IPS DF 6.9 (cell line): ENCODE results near the gene CLIP1.
A peak's percentile ranks its signal among the peaks of the same experiment; 100 is the strongest.
"Not testable (repeated sequence)": the region's sequence is repeated elsewhere in the genome, so short reads cannot be mapped to it uniquely, and the experiment has no call there.

Source experiments
- DNase-seq: peaks from one replicate; pipeline ENCODE4 v3.0.0-alpha.2; 2013; ENCODE audit warnings: low read depth, low spot score
- H3K27ac ChIP-seq: one replicate; pipeline ENCODE4 v1.5.1; 2013; ENCODE audit warnings: low read length, control low read depth
- H3K27me3 ChIP-seq: 2 replicates; pipeline ENCODE4 v1.6.1; 2013; ENCODE audit warnings: mild to moderate bottlenecking, low read length; ENCODE audit not compliant: control insufficient read depth, insufficient read depth
- H3K36me3 ChIP-seq: 2 replicates; pipeline ENCODE4 v1.6.1; 2013; ENCODE audit warnings: low read length; ENCODE audit not compliant: control insufficient read depth, insufficient read depth
- H3K4me1 ChIP-seq: 2 replicates; pipeline ENCODE4 v1.6.1; 2013; ENCODE audit warnings: low read length; ENCODE audit not compliant: control insufficient read depth, insufficient read depth
- H3K4me3 ChIP-seq: 2 replicates; pipeline ENCODE4 v1.5.1; 2013; ENCODE audit warnings: mild to moderate bottlenecking, low read length
- H3K9me3 ChIP-seq: 2 replicates; pipeline ENCODE4 v1.6.1; 2013; ENCODE audit warnings: low read length, inconsistent platforms; ENCODE audit not compliant: control insufficient read depth, insufficient read depth
- WGBS: extraction: QIAGEN DNeasy Blood & Tissue Kit; methylation state at CpG from one replicate; pipeline ENCODE4 v1.1.7; 2013; ENCODE audit warnings: mixed read lengths, missing lambda C conversion rate; ENCODE audit not compliant: insufficient read length, insufficient coverage; 5-methylcytosine and 5-hydroxymethylcytosine counted together

CLIP1 gene

GRCh38 chr12:122357536-122357935 is 64.9 kb downstream of the CLIP1 start:
- not testable (repeated sequence) for DNase-seq, H3K27me3 ChIP-seq, H3K4me1 ChIP-seq, H3K27ac ChIP-seq, H3K4me3 ChIP-seq, H3K36me3 ChIP-seq, H3K9me3 ChIP-seq
- WGBS = no CpG with 5 or more reads among the region's 32 CpGs

DNA sequence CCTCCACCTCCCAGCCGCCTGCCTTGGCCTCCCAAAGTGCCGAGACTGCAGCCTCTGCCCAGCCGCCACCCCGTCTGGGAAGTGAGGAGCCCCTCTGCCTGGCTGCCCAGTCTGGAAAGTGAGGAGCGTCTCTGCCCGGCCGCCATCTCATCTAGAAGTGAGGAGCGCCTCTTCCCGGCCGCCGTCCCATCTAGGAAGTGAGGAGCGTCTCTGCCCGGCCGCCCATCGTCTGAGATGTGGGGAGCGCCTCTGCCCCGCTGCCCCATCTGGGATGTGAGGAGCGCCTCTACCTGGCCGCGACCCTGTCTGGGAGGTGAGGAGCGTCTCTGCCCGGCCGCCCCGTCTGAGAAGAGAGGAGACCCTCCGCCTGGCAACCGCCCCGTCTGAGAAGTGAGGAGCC is 65.5 kb downstream of the CLIP1 start:
- not testable (repeated sequence) for H3K9me3 ChIP-seq, H3K4me1 ChIP-seq, H3K27ac ChIP-seq, H3K27me3 ChIP-seq, DNase-seq, H3K4me3 ChIP-seq, H3K36me3 ChIP-seq
- WGBS = no CpG with 5 or more reads among the region's 27 CpGs

GRCh38 chr12:122356192-122356635 is 66.3 kb downstream of the CLIP1 start:
- Histone ChIP-seq H3K4me3 (no peak overlapping the region), H3K4me1 (no peaks in the 10 kb centered on the region), H3K27me3 (no peaks in the 10 kb centered on the region), H3K27ac (no peak overlapping the region), H3K9me3 (no peaks in the 10 kb centered on the region), H3K36me3 (no peaks in the 10 kb centered on the region)
- peak; percentile 35 for DNase-seq
- WGBS = no CpG with 5 or more reads among the region's 3 CpGs

- Histone ChIP-seq H3K4me1 (no peaks in the 10 kb centered on the region), H3K27ac (no peak overlapping the region), H3K36me3 (no peaks in the 10 kb centered on the region), H3K9me3 (no peaks in the 10 kb centered on the region), H3K4me3 (no peak overlapping the region), H3K27me3 (no peaks in the 10 kb centered on the region)
- no peak for DNase-seq
- WGBS = no CpG with 5 or more reads among the region's 11 CpGs
Observed at GRCh38 chr12:122355706-122356105, 66.8 kb downstream of the CLIP1 start.

DNA sequence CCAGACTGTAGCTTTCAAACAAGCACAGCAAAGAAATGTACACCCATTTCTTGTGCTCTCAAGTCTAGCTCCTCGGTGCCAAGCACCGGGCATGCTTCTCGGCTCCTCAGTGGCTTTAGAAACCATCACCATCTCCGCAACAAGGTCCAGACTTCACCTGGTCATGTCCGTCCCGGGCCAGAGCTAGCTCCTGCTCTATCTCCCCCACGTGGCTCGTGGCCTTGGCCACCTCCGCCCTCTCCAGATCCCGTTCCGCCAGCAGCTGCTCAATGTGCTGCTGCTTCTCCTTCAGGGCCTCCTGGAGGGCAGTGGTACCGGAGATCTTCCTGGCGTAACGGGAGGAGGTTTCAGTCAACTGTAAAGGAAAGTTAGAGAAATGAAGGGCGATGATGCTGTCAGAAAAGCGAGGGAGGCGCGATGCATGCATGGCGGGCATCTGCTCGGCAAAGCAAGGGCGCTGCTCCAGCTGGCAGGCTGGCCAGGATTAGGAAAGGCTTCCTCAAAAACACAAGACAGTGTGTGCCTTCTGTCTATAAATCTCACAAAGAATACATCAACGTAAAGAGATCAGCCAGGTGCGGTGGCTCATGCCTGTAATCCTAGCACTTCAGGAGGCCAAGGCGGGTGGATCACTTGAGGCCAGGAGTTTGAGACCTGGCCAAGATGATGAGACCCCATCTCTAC is 67.4 kb downstream of the CLIP1 start:
- no peaks in the 10 kb centered on the region for H3K27me3 ChIP-seq
- no peaks in the 10 kb centered on the region for H3K9me3 ChIP-seq
- no peak overlapping the region for H3K4me3 ChIP-seq
- no CpG with 5 or more reads among the region's 24 CpGs for WGBS
- DNase-seq = no peak
- H3K27ac ChIP-seq = no peak overlapping the region
- H3K36me3 ChIP-seq = no peaks in the 10 kb centered on the region
- no peaks in the 10 kb centered on the region for H3K4me1 ChIP-seq

DNA sequence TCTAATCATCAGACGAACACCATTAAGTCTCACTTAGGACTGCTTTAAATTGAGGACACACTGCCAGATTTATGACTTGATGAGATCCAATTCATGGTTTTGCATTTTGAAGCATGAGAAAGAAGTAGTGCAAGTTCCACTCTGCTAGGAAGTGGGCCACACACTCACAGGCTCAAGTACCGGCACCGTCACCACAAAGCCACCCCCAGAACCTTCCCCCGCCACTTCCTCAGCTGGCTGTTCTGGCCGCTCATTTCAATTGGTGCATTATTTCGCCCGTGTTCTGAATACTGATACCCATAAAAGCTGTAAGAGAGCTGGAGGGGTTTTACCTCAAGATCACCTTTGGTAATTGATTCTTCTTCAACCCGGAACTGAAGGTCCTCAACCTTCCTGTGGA is 70.1 kb downstream of the CLIP1 start:
- H3K4me1 ChIP-seq = no peaks in the 10 kb centered on the region
- no peak overlapping the region for H3K27ac ChIP-seq
- WGBS = no CpG with 5 or more reads among the region's 8 CpGs
- no peak overlapping the region for H3K4me3 ChIP-seq
- H3K9me3 ChIP-seq = no peaks in the 10 kb centered on the region
- no peaks in the 10 kb centered on the region for H3K36me3 ChIP-seq
- H3K27me3 ChIP-seq = no peaks in the 10 kb centered on the region
- DNase-seq = no peak

DNA sequence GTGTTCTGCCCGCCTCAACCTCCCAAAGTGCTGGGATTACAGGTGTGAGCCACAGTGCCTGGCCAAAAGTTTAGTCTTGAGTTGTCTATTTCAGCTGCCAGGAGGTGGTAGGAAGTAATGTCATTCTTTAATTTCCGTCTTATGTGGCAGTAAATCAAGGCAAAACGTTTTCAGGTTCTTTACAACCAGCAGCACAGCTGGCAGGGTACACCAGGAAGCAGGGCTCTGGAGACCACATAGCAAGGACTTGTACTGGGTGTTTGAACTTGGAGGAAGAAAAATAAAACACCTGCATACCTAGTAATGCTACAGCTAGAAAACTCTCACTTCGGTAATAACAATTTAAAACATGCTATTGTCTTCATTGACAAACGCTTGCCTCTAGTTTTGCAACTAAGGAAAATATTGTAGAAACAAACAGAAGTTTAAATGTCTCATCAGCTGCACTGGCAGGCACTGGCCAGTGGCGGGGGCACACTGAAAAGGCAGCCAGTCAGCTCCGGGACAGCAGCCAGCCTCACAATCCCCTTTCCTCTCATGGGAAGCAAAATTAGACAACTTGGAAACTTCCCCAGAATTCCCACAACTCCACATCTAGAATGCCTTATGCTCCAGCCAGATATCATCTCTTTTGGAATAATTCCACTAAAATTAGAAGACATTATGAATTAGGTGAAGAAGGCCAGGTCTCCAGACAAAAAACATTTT is 72.2 kb downstream of the CLIP1 start:
- DNase-seq = no peak
- H3K4me1 ChIP-seq = no peaks in the 10 kb centered on the region
- no peaks in the 10 kb centered on the region for H3K27me3 ChIP-seq
- no CpG with 5 or more reads among the region's 7 CpGs for WGBS
- no peaks in the 10 kb centered on the region for H3K36me3 ChIP-seq
- H3K9me3 ChIP-seq = no peaks in the 10 kb centered on the region
- H3K4me3 ChIP-seq = no peak overlapping the region
- no peak overlapping the region for H3K27ac ChIP-seq

DNA sequence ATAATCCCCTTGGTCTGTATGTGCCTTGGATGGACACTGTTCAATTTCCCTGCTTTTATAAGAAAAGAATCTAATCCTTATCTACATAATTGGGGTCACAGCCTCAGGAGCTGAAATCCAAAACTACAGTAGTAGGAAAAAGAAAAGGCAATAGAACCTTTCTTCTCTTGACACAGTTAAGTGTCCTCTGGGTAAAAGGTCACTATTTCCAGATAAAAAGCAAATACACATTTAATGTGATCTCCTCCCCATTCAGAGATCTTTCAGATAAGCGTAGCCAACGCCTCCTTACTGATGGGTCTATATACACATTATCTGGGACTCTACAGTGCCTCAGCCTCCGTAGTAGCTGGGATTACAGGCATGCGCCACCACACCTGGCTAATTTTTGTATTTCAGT is 73.4 kb downstream of the CLIP1 start:
- no CpG with 5 or more reads among the region's 4 CpGs for WGBS
- H3K36me3 ChIP-seq = no peaks in the 10 kb centered on the region
- H3K4me1 ChIP-seq = no peaks in the 10 kb centered on the region
- H3K9me3 ChIP-seq = no peaks in the 10 kb centered on the region
- DNase-seq = no peak
- H3K27ac ChIP-seq = no peak overlapping the region
- H3K27me3 ChIP-seq = no peaks in the 10 kb centered on the region
- H3K4me3 ChIP-seq = no peak overlapping the region

GRCh38 chr12:122348505-122348904 is 74.0 kb downstream of the CLIP1 start:
- Histone ChIP-seq H3K27ac (no peak overlapping the region), H3K27me3 (no peaks in the 10 kb centered on the region), H3K4me1 (no peaks in the 10 kb centered on the region), H3K36me3 (no peaks in the 10 kb centered on the region), H3K9me3 (no peaks in the 10 kb centered on the region), H3K4me3 (no peak overlapping the region)
- WGBS = no CpG with 5 or more reads among the region's 4 CpGs
- DNase-seq = no peak

DNA sequence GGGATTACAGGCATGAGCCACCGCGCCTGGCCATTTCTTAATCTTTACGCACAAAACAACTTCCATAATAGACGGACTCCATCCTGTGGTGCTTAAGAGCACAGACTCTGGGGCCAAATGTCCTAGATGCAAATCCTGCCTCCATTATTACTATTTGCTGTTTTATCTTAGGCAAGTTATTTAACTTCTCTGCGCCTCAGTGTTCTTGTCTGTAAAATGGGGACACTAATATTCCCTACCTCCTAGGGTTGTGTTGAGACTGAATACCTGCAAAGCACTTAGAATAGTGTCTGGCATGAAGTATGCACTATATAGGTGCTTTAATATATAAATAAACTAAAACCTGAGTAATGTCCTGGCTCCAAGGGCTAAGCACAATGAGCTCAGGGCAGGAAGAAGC is 76.4 kb downstream of the CLIP1 start:
- H3K27me3 ChIP-seq = no peaks in the 10 kb centered on the region
- no peak for DNase-seq
- H3K36me3 ChIP-seq = no peaks in the 10 kb centered on the region
- WGBS = no CpG with 5 or more reads among the region's 5 CpGs
- H3K27ac ChIP-seq = no peak overlapping the region
- no peak overlapping the region for H3K4me3 ChIP-seq
- no peaks in the 10 kb centered on the region for H3K9me3 ChIP-seq
- no peaks in the 10 kb centered on the region for H3K4me1 ChIP-seq

DNA sequence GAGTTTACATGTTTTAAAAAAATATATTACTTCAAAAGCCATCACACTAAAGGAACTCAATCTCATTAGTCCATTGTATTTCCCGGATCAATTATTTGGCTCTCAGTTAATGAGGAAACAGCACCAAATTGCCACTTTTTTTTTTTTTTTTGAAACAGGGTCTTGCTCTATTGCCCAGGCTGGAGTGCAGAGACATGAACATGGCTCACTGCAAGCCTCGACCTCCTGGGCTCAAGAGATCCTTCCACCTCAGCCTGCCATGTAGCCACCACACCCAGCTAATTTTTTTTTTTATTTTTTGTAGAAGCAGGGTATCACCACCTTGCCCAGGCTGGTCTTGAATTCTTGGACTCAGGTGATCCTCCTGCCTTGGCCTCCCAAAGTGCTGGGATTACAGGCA is 77.4 kb downstream of the CLIP1 start:
- H3K27ac ChIP-seq = no peak overlapping the region
- WGBS = no CpG with 5 or more reads among the region's 2 CpGs
- H3K4me3 ChIP-seq = no peak overlapping the region
- H3K36me3 ChIP-seq = no peaks in the 10 kb centered on the region
- no peak for DNase-seq
- H3K9me3 ChIP-seq = no peaks in the 10 kb centered on the region
- H3K4me1 ChIP-seq = no peaks in the 10 kb centered on the region
- no peaks in the 10 kb centered on the region for H3K27me3 ChIP-seq
